Measurements from ENCODE around the gene NSUN2. TPM values are rescaled to one million over a fixed set of nuclear protein-coding genes. Genes with fewer than 3 reads are reported as not detected.

Gene NSUN2
- total and polyA plus RNA-seq, 2 donors (not counting 3 experiments of a cell fraction or from before 2014, with no cell fraction given): 53.7 to 73.0 TPM

- H3K27ac ChIP-seq (ENCODE audit: insufficient read depth, low read depth, low read length): no peak overlapping the region
- DNase-seq (ENCODE audit: low read depth, low spot score) (no peak), FAIRE-seq (no peak)
- no peak overlapping the region for H3K4me2 ChIP-seq (ENCODE audit: insufficient read depth, low read length)
- TF ChIP-seq POLR2AphosphoS5 (IDR thresholded peaks at IDR 0.05; ENCODE audit: insufficient read depth, low read depth, low read length) (no peak), FOS (IDR thresholded peaks at IDR 0.05; ENCODE audit: borderline replicate concordance, insufficient read depth, low read length) (no peak), GATA2 (IDR thresholded peaks at IDR 0.05; ENCODE audit: insufficient read depth, insufficient read length, low read depth, low read length) (no peak), JUN (IDR thresholded peaks at IDR 0.05; ENCODE audit: borderline replicate concordance, insufficient read depth, insufficient read length, low read depth) (no peak), EZH2 (IDR thresholded peaks at IDR 0.05; ENCODE audit: borderline replicate concordance, low read depth, low read length, severe bottlenecking) (no peak), POLR2A (IDR thresholded peaks at IDR 0.05; ENCODE audit: low read depth, low read length) (no peak), MYC (IDR thresholded peaks at IDR 0.05; ENCODE audit: low read depth, low read length) (no peak)
- TF ChIP-seq, protein P1, sequence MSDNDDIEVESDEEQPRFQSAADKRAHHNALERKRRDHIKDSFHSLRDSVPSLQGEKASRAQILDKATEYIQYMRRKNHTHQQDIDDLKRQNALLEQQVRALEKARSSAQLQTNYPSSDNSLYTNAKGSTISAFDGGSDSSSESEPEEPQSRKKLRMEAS (IDR thresholded peaks at IDR 0.05; ENCODE audit: insufficient read depth, insufficient read length): no peak
- TF ChIP-seq, protein P2, sequence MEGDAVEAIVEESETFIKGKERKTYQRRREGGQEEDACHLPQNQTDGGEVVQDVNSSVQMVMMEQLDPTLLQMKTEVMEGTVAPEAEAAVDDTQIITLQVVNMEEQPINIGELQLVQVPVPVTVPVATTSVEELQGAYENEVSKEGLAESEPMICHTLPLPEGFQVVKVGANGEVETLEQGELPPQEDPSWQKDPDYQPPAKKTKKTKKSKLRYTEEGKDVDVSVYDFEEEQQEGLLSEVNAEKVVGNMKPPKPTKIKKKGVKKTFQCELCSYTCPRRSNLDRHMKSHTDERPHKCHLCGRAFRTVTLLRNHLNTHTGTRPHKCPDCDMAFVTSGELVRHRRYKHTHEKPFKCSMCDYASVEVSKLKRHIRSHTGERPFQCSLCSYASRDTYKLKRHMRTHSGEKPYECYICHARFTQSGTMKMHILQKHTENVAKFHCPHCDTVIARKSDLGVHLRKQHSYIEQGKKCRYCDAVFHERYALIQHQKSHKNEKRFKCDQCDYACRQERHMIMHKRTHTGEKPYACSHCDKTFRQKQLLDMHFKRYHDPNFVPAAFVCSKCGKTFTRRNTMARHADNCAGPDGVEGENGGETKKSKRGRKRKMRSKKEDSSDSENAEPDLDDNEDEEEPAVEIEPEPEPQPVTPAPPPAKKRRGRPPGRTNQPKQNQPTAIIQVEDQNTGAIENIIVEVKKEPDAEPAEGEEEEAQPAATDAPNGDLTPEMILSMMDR (IDR thresholded peaks at IDR 0.05; ENCODE audit: extremely low read depth in 1 of 2, insufficient read depth in 1 of 2, low read depth in 1 of 2, low read length in 2 of 2): no peak
- no peaks in the 10 kb centered on the region for H3K4me1 ChIP-seq (ENCODE audit: control insufficient read depth, extremely low read depth, insufficient read depth, low read length)
- BruUV-seq (replicated peaks): no TSS peak
- H2AFZ ChIP-seq (ENCODE audit: low read depth, low read length): no peak overlapping the region
- dilution Hi-C loops (cut with MboI; ENCODE audit: extremely low pct_ligation_motif_present, low sequenced_read_pairs): loop anchor here (25.0 kb wide), 1 partner anchor 95 kb away; no protein-coding TSS in a partner anchor
- ChIA-PET POLR2A (no interaction called here), CTCF (no interaction called here)
- no peaks in the 10 kb centered on the region for H4K20me1 ChIP-seq (replicated peaks; ENCODE audit: control insufficient read depth, extremely low read depth, insufficient read depth, low read length)
- no peaks in the 10 kb centered on the region for H3K9me1 ChIP-seq (replicated peaks; ENCODE audit: control insufficient read depth, extremely low read depth, insufficient read depth, low read length)
- H3K27me3 ChIP-seq (ENCODE audit: control insufficient read depth in 2 of 2, insufficient read depth in 2 of 2, low read length in 2 of 2): no peaks in the 10 kb centered on the region
- peaks cover 0 to 2% of the 10 kb centered on the region in 2 experiments for H3K36me3 ChIP-seq (ENCODE audit: control insufficient read depth in 2 of 2, extremely low read depth in 1 of 2, insufficient read depth in 2 of 2, low read length in 2 of 2)
- no peak overlapping the region for H3K9ac ChIP-seq (replicated peaks; ENCODE audit: extremely low read depth, insufficient read depth, low read length)
- intact Hi-C loops (cut with micrococcal nuclease): no loop called here
- no peaks in the 10 kb centered on the region for H3K9me3 ChIP-seq (replicated peaks; ENCODE audit: control insufficient read depth, insufficient read depth, low read length)
- H3K4me3 ChIP-seq (replicated peaks in 1 of 3; ENCODE audit: insufficient read depth in 1 of 3, low read depth in 1 of 3, low read length in 3 of 3): no peak overlapping the region
- peaks cover 5% of the 10 kb centered on the region for H3K79me2 ChIP-seq (ENCODE audit: control insufficient read depth, insufficient read depth, low read length)
These were observed 9.8 kb upstream of the NSUN2 start for GRCh38 chr5:6642655-6643054.
